Esophagus muscularis mucosa (tissue), 4 donors: ENCODE data around the gene PTPRJ. TPM values are rescaled to one million over a fixed set of nuclear protein-coding genes. Genes with fewer than 3 reads are reported as not detected.

Source experiments
- DNase-seq: peaks from one replicate; pipeline ENCODE4 v3.0.0-alpha.2; 2017; ENCODE audit errors: extremely low spot score
- H3K27ac ChIP-seq, 4 donors: fragments of 200-600 bp; sonication (generic); replicated peaks in 1 of 4; 1 replicate in 3 of 4; 2 replicates in 1 of 4; pipeline ENCODE4 v1.5.1; 2016 to 2019; ENCODE audit warnings: mild to moderate bottlenecking in 1 of 4
- H3K27me3 ChIP-seq, 4 donors: fragments of 200-600 bp; sonication (generic); one replicate each; pipeline versions ENCODE4 v1.5.1 to v1.6.0; 2016 to 2019
- H3K36me3 ChIP-seq, 4 donors: fragments of 200-600 bp; sonication (generic); one replicate each; pipeline ENCODE4 v1.5.1; 2016 to 2019
- H3K4me1 ChIP-seq, 4 donors: fragments of 200-600 bp; sonication (generic); one replicate each; pipeline ENCODE4 v1.5.1; 2016 to 2019
- H3K4me3 ChIP-seq, 4 donors: fragments of 200-600 bp; sonication (generic); 1 replicate in 2 of 4; 2 replicates in 2 of 4; pipeline ENCODE4 v1.5.1; 2016 to 2019; ENCODE audit warnings: mild to moderate bottlenecking in 4 of 4, moderate library complexity in 1 of 4
- H3K9me3 ChIP-seq, 4 donors: fragments of 200-600 bp; sonication (generic); 1 replicate in 3 of 4; 2 replicates in 1 of 4; pipeline ENCODE4 v1.5.1; 2016 to 2019
- CTCF ChIP-seq, 3 experiments: fragments of 200-600 bp in 2 of 3; fragments of 450-650 bp in 1 of 3; sonication (generic) in 2 of 3; IDR thresholded peaks; one replicate each; pipeline ENCODE4 v1.5.1; 2017 to 2019; ENCODE audit warnings: antibody characterized with exemption in 3 of 3, mild to moderate bottlenecking in 2 of 3, moderate library complexity in 1 of 3
- EP300 ChIP-seq: sonication (generic); formaldehyde crosslinking; IDR thresholded peaks from one replicate; pipeline ENCODE4 v1.6.1; 2017; ENCODE audit warnings: antibody characterized with exemption
- POLR2A ChIP-seq: fragments of 450-650 bp; IDR thresholded peaks from one replicate; pipeline ENCODE4 v1.6.1; 2017; ENCODE audit warnings: antibody characterized with exemption, moderate library complexity, mild to moderate bottlenecking, low read depth
- POLR2AphosphoS5 ChIP-seq, 2 donors: sonication (generic); formaldehyde crosslinking; IDR thresholded peaks; one replicate each; pipeline ENCODE4 v1.6.1; 2017; ENCODE audit warnings: antibody characterized with exemption in 2 of 2
- WGBS: methylation state at CpG from one replicate; pipeline ENCODE4 v1.1.5; 2018; 5-methylcytosine and 5-hydroxymethylcytosine counted together
- intact Hi-C: fragments of 100-400 bp; cut with DNase I; formaldehyde crosslinking; loops from one replicate; pipeline ENCODE4 v1.15.1; 2023
- total RNA-seq, 4 donors: library from RNA; depleted of rRNA; stranded (reverse); fragments of >200 nt; gene quantifications; one replicate each; pipeline versions ENCODE4 v1.1.0 to v1.2.1, GENCODE V29; 2016

PTPRJ gene
- total RNA-seq, 4 donors from 2014 or later = 8.3 to 14.1 (median 10.5) TPM

- TF ChIP-seq POLR2A = no peak
- TF ChIP-seq CTCF (IDR thresholded peaks at IDR 0.05) = no peak
- TF ChIP-seq POLR2AphosphoS5 (IDR thresholded peaks at IDR 0.05) = no peak
- TF ChIP-seq EP300 = no peak
- H3K27ac ChIP-seq = no peak overlapping the region
- H3K4me3 ChIP-seq = no peak overlapping the region
- H3K4me1 ChIP-seq = peaks cover under 1 to 4% (median 2%) of the 10 kb centered on the region in 4 donors
- intact Hi-C loops = no loop called here
- no peaks in the 10 kb centered on the region for H3K9me3 ChIP-seq
- no peaks in the 10 kb centered on the region for H3K27me3 ChIP-seq
- WGBS = 97% methylated on average over 8 of the region's 8 CpGs
- no peak for DNase-seq
- no peaks in the 10 kb centered on the region for H3K36me3 ChIP-seq
Observed at GRCh38 chr11:47969401-47969800, 11.0 kb upstream of the PTPRJ start.

- WGBS = 90% methylated on average over 4 of the region's 4 CpGs
- no peaks in the 10 kb centered on the region for H3K9me3 ChIP-seq
- H3K4me3 ChIP-seq = no peak overlapping the region
- H3K4me1 ChIP-seq = peaks cover 8 to 9% (median 8%) of the 10 kb centered on the region in 4 donors
- H3K36me3 ChIP-seq = no peaks in the 10 kb centered on the region
- TF ChIP-seq EP300 = no peak
- no peak for TF ChIP-seq POLR2A
- no peak for TF ChIP-seq POLR2AphosphoS5 (IDR thresholded peaks at IDR 0.05)
- TF ChIP-seq CTCF (IDR thresholded peaks at IDR 0.05) = no peak
- no peaks in the 10 kb centered on the region for H3K27me3 ChIP-seq
- no peak overlapping the region for H3K27ac ChIP-seq
- DNase-seq = no peak
- intact Hi-C loops = no loop called here
Observed at GRCh38 chr11:47971501-47971900, 8.9 kb upstream of the PTPRJ start.

- Histone ChIP-seq H3K4me3 (no peak overlapping the region), H3K36me3 (no peaks in the 10 kb centered on the region), H3K9me3 (no peaks in the 10 kb centered on the region), H3K27me3 (no peaks in the 10 kb centered on the region), H3K4me1 (peaks cover 8 to 9% (median 8%) of the 10 kb centered on the region in 4 donors), H3K27ac (no peak overlapping the region)
- TF ChIP-seq CTCF (IDR thresholded peaks at IDR 0.05) = no peak
- TF ChIP-seq EP300 = no peak
- TF ChIP-seq POLR2A = no peak
- TF ChIP-seq POLR2AphosphoS5 (IDR thresholded peaks at IDR 0.05) = no peak
- intact Hi-C loops = no loop called here
- WGBS = 94% methylated on average over 4 of the region's 4 CpGs
- DNase-seq = no peak
Observed at GRCh38 chr11:47973173-47973572, 7.2 kb upstream of the PTPRJ start.

- no peaks in the 10 kb centered on the region for H3K36me3 ChIP-seq
- no peak overlapping the region for H3K27ac ChIP-seq
- H3K4me3 ChIP-seq = no peak overlapping the region
- no peak for DNase-seq
- intact Hi-C loops = no loop called here
- H3K4me1 ChIP-seq = peaks cover 19 to 28% (median 26%) of the 10 kb centered on the region in 4 donors
- no peaks in the 10 kb centered on the region for H3K9me3 ChIP-seq
- TF ChIP-seq EP300 (no peak), POLR2AphosphoS5 (IDR thresholded peaks at IDR 0.05) (no peak), POLR2A (no peak), CTCF (IDR thresholded peaks at IDR 0.05) (no peak)
- WGBS = 78% methylated on average over 2 of the region's 2 CpGs
- peaks cover 0 to 4% (median 0%) of the 10 kb centered on the region in 4 donors for H3K27me3 ChIP-seq
Observed at GRCh38 chr11:47976931-47977330, 3.4 kb upstream of the PTPRJ start.

- H3K27me3 ChIP-seq = peaks cover 0 to 6% (median 0%) of the 10 kb centered on the region in 4 donors
- H3K27ac ChIP-seq = no peak overlapping the region
- WGBS = 73% methylated on average over 5 of the region's 5 CpGs
- TF ChIP-seq EP300 = no peak
- no peak for TF ChIP-seq POLR2A
- TF ChIP-seq CTCF (IDR thresholded peaks at IDR 0.05) = no peak
- TF ChIP-seq POLR2AphosphoS5 (IDR thresholded peaks at IDR 0.05) = no peak
- no peak for DNase-seq
- peaks cover 22 to 32% (median 30%) of the 10 kb centered on the region in 4 donors for H3K4me1 ChIP-seq
- no peaks in the 10 kb centered on the region for H3K36me3 ChIP-seq
- H3K9me3 ChIP-seq = no peaks in the 10 kb centered on the region
- no peak overlapping the region for H3K4me3 ChIP-seq
- intact Hi-C loops = no loop called here
Observed at GRCh38 chr11:47977623-47978022, 2.7 kb upstream of the PTPRJ start.
